OCI-LY3 (cell line): ENCODE results near the gene ANKRD61.

Experiments used
- H2AFZ ChIP-seq: fragments of 200-600, 300-600 bp; shearing (Covaris generic); 2 replicates; pipeline ENCODE4 v1.6.0; 2014; ENCODE audit warnings: antibody characterized with exemption, low read depth, low read length
- H3K27ac ChIP-seq: fragments of 200-600, 300-600 bp; sonication (generic); 2 replicates; pipeline ENCODE4 v1.5.1; 2014; ENCODE audit warnings: mild to moderate bottlenecking, low read length, moderate library complexity, mixed read lengths
- H3K27me3 ChIP-seq: fragments of 200-600, 300-600 bp; sonication (generic); 2 replicates; pipeline ENCODE4 v1.6.1; 2014; ENCODE audit warnings: low read depth, low read length, mixed read lengths
- H3K36me3 ChIP-seq: fragments of 200-600, 300-600 bp; sonication (generic); replicated peaks from 2 replicates; pipeline ENCODE3; 2014; ENCODE audit warnings: low read depth, low read length, mixed read lengths
- H3K4me1 ChIP-seq: fragments of 300-600, 200-600 bp; sonication (generic); 2 replicates; pipeline ENCODE4 v1.6.1; 2014; ENCODE audit warnings: low read length, mixed read lengths
- H3K4me2 ChIP-seq: fragments of 200-600, 300-600 bp; sonication (generic); 2 replicates; pipeline ENCODE4 v1.6.1; 2014; ENCODE audit warnings: low read length, mixed read lengths
- H3K4me3 ChIP-seq: fragments of 300-600, 200-600 bp; sonication (generic); 2 replicates; pipeline ENCODE4 v1.5.1; 2014; ENCODE audit warnings: antibody characterized with exemption, mild to moderate bottlenecking, low read length, moderate library complexity
- H3K79me2 ChIP-seq: fragments of 300-600, 200-600 bp; shearing (Covaris generic); 2 replicates; pipeline ENCODE4 v1.6.1; 2014; ENCODE audit warnings: mild to moderate bottlenecking, low read length, mixed read lengths
- H3K9ac ChIP-seq: fragments of 300-600, 200-600 bp; shearing (Covaris generic); 2 replicates; pipeline ENCODE4 v1.6.0; 2014; ENCODE audit warnings: mild to moderate bottlenecking, low read length, moderate library complexity
- H3K9me3 ChIP-seq: fragments of 200-600, 300-600 bp; shearing (Covaris generic); 2 replicates; pipeline ENCODE4 v1.6.1; 2014; ENCODE audit warnings: low read length, mixed read lengths; ENCODE audit not compliant: insufficient read depth
- H4K20me1 ChIP-seq: fragments of 200-600, 300-600 bp; sonication (generic); 2 replicates; pipeline ENCODE4 v1.6.1; 2016; ENCODE audit warnings: low read length, mixed read lengths; ENCODE audit not compliant: insufficient read depth
- EZH2phosphoT487 ChIP-seq: fragments of 200-600 bp; shearing (Covaris generic); IDR thresholded peaks from 2 replicates; pipeline ENCODE4 v1.6.1; 2018; ENCODE audit warnings: antibody characterized with exemption, mixed run types, low read depth
- TF ChIP-seq, protein P1 (sequence below): fragments of 200-600, 300-600 bp; sonication (generic); IDR thresholded peaks from 2 replicates; pipeline ENCODE4 v1.5.1; 2014; ENCODE audit warnings: antibody characterized with exemption, low read length, low read depth

Gene ANKRD61

DNA sequence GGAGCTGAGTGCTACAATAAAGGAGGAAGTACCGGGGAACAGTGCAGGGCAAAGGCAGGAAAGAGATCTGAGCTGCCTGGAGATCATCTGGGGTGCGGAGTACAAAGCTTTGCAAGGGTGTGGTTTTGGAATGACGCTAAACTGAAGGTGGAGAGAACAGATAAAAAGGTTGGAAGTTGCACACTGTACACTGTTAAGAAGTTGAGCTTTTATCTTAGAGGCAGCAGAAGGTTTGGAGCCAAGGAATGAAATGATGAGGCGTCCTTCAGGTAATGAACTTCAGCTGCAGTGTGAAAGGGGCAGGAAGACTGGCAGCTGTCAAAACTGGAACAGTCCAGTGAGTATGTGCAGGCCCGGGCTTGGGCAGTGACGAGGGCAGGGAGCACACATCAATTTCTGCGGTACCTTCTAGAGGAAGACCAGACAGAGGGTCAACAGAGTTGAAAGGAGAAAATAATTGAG, 7.2 kb upstream of the ANKRD61 start:
- Histone ChIP-seq H3K27ac (no peak overlapping the region), H3K9ac (no peak overlapping the region), H2AFZ (no peak overlapping the region), H3K9me3 (no peaks in the 10 kb centered on the region), H4K20me1 (no peaks in the 10 kb centered on the region), H3K27me3 (no peaks in the 10 kb centered on the region), H3K4me1 (no peaks in the 10 kb centered on the region), H3K4me3 (no peak overlapping the region), H3K79me2 (no peaks in the 10 kb centered on the region), H3K36me3 (peaks cover 51% of the 10 kb centered on the region), H3K4me2 (no peak overlapping the region)
- TF ChIP-seq EZH2phosphoT487: no peak
- TF ChIP-seq, protein P1, sequence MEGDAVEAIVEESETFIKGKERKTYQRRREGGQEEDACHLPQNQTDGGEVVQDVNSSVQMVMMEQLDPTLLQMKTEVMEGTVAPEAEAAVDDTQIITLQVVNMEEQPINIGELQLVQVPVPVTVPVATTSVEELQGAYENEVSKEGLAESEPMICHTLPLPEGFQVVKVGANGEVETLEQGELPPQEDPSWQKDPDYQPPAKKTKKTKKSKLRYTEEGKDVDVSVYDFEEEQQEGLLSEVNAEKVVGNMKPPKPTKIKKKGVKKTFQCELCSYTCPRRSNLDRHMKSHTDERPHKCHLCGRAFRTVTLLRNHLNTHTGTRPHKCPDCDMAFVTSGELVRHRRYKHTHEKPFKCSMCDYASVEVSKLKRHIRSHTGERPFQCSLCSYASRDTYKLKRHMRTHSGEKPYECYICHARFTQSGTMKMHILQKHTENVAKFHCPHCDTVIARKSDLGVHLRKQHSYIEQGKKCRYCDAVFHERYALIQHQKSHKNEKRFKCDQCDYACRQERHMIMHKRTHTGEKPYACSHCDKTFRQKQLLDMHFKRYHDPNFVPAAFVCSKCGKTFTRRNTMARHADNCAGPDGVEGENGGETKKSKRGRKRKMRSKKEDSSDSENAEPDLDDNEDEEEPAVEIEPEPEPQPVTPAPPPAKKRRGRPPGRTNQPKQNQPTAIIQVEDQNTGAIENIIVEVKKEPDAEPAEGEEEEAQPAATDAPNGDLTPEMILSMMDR: no peak

DNA sequence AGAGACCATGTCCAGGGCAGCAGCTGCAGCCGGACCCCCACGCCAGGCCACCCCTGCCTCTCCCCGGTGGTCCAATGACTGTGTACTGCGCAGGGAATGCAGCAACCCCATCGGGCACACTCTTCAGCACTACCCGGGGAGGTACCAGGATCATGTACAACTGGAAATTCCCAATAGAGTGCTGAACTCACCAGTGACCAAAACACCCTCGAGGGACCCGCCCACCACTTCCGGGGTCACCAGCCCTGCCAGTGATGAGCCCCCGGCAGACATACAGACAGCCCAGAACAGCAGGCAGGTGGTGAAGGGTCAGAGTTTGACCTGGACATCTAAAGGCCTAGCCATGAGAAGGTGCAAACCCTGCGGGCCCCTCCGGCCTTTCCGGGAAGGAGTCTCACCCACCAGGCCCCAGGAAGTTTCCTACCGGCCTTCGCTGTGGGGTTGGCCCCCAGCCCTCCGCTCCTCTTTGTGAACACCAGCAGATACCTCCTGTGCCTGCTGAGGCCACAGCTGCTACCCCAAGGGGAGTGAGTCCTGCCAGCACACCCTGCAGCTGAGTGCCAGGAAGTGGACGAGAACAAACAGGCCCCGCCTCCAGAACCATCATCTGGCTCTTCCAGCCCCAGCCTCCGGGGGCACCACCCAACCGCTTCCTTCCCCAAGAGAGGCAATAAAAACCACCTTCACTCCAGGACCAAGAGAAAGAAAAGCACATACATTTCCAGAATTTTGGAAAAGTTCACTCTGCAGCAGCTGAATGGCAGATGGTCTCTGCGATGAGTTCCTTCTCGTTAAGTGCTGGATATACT, 5.0 kb upstream of the ANKRD61 start:
- Histone ChIP-seq H3K27ac (no peak overlapping the region), H3K9ac (no peak overlapping the region), H3K36me3 (peaks cover 48% of the 10 kb centered on the region), H3K27me3 (no peaks in the 10 kb centered on the region), H3K9me3 (no peaks in the 10 kb centered on the region), H3K4me3 (no peak overlapping the region), H4K20me1 (no peaks in the 10 kb centered on the region), H2AFZ (no peak overlapping the region), H3K79me2 (0 out of 2 replicates have a peak, but pooled peaks cover under 1% of the 10 kb centered on the region), H3K4me2 (no peak overlapping the region), H3K4me1 (no peaks in the 10 kb centered on the region)
- TF ChIP-seq, protein P1: no peak
- TF ChIP-seq EZH2phosphoT487: no peak

DNA sequence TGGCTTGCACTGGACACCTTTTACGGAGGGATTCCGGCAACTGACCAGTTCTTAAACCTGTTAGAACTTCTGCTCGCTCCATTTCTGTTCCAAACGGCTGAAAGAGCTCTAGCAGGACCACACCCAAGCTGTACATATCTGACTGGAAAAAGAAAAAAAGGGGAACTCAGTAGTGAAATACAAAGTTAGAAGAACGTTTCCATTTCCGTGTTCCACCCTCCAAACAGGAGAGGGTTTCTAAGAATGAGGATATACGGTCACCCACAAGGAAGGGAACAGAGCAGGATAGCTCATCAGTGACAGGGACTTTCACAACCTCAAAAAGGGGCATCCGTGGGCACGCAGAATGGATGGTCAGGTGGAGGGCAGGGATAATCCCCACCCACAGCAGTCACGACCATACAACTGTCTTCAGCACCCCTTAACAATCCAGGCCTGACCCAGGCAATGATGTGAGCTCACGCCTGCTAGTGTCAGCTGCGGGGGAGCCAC, 4.3 kb upstream of the ANKRD61 start:
- Histone ChIP-seq H3K9ac (no peak overlapping the region), H3K4me3 (no peak overlapping the region), H3K27ac (no peak overlapping the region), H4K20me1 (no peaks in the 10 kb centered on the region), H3K27me3 (no peaks in the 10 kb centered on the region), H3K36me3 (peaks cover 44% of the 10 kb centered on the region), H2AFZ (no peak overlapping the region), H3K9me3 (no peaks in the 10 kb centered on the region), H3K4me1 (no peaks in the 10 kb centered on the region), H3K79me2 (0 out of 2 replicates have a peak, but pooled peaks cover 6% of the 10 kb centered on the region), H3K4me2 (no peak overlapping the region)
- no peak for TF ChIP-seq EZH2phosphoT487
- TF ChIP-seq, protein P1: no peak

DNA sequence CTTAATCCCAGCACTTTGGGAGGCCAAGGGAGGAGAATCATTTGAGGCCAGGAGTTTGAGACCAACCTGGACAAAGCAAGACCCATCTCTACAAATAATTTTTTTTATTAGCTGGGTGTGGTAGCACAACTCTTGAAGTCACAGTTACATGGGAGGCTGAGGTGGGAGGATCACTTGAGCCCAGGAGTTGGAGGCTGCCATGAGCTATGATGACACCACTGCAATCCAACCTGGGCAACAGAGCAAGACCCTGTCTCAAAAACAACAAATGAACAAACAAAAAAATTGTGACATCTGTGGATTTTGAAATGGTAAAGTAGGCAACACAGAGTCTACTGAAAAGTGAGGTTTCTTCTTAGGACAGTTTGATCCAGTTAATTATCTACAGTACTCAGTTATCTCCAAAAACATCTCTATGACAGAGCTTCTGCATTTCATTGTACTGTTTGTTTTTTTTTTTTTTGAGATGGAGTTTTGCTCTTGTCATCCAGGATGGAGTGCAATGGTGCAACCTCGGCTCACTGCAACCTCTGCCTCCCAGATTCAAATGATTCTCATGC, 3.3 kb upstream of the ANKRD61 start:
- Histone ChIP-seq H3K36me3 (peaks cover 34% of the 10 kb centered on the region), H3K9me3 (no peaks in the 10 kb centered on the region), H3K4me2 (no peak overlapping the region), H3K9ac (no peak overlapping the region), H3K79me2 (peaks cover 8% of the 10 kb centered on the region; the same call in 1 of the 2 replicates), H3K4me3 (no peak overlapping the region), H4K20me1 (no peaks in the 10 kb centered on the region), H3K27ac (no peak overlapping the region), H2AFZ (no peak overlapping the region), H3K27me3 (no peaks in the 10 kb centered on the region), H3K4me1 (no peaks in the 10 kb centered on the region)
- TF ChIP-seq, protein P1: no peak
- no peak for TF ChIP-seq EZH2phosphoT487
